Measurements from ENCODE around the gene OR1S1. TPM values are rescaled to one million over a fixed set of nuclear protein-coding genes. Genes with fewer than 3 reads are reported as not detected.
"Not testable (repeated sequence)": the region's sequence is repeated elsewhere in the genome, so short reads cannot be mapped to it uniquely, and the experiment has no call there.

Gene OR1S1
- not detected in 2 replicates for polyA plus RNA-seq (2013)

- not testable (repeated sequence) for H3K36me3 ChIP-seq (ENCODE audit: control insufficient read depth in 1 of 2, insufficient read depth in 2 of 2, low read length in 2 of 2); H3K4me1 ChIP-seq (ENCODE audit: control insufficient read depth in 1 of 2, insufficient read depth in 2 of 2, low read length in 2 of 2); H3K9ac ChIP-seq (ENCODE audit: low read length); H3K14ac ChIP-seq (ENCODE audit: low read length); H3K18ac ChIP-seq (ENCODE audit: low read length); H2AK5ac ChIP-seq (ENCODE audit: low read length); H3K4me3 ChIP-seq (ENCODE audit: low read depth, low read length); DNase-seq; H3K27ac ChIP-seq (ENCODE audit: low read depth, low read length); H3K79me2 ChIP-seq (ENCODE audit: control insufficient read depth, insufficient read depth, low read length, poor library complexity); H3K79me1 ChIP-seq (ENCODE audit: low read length); H4K8ac ChIP-seq (ENCODE audit: low read depth, low read length); H4K91ac ChIP-seq (ENCODE audit: low read depth, low read length); H2AFZ ChIP-seq (ENCODE audit: insufficient read depth, low read length, poor library complexity); H2BK5ac ChIP-seq (ENCODE audit: low read depth, low read length, poor library complexity); H3K23ac ChIP-seq (ENCODE audit: low read length); H2BK12ac ChIP-seq (ENCODE audit: low read length); H4K12ac ChIP-seq (ENCODE audit: low read depth, low read length); H3K4me2 ChIP-seq (ENCODE audit: low read length); H3K9me3 ChIP-seq (ENCODE audit: insufficient read depth, low read depth, low read length); H2BK120ac ChIP-seq (ENCODE audit: insufficient read depth, low read length, poor library complexity); H3K4ac ChIP-seq (ENCODE audit: low read depth, low read length); H3K27me3 ChIP-seq (ENCODE audit: insufficient read depth, low read length)
- WGBS (ENCODE audit: extremely low coverage, insufficient coverage, insufficient read length) = no CpG with 5 or more reads among the region's 2 CpGs
Measured at GRCh38 chr11:58212420-58212819, at the start of gene OR1S1. OR1S1 (plus strand) TSS chr11:58212720.

GRCh38 chr11:58164389-58164788, 48.1 kb upstream of the OR1S1 start:
- Histone ChIP-seq H2AK5ac (ENCODE audit: low read length) (no peak overlapping the region), H2AFZ (ENCODE audit: insufficient read depth, low read length, poor library complexity) (no peak overlapping the region), H3K14ac (ENCODE audit: low read length) (no peak overlapping the region), H3K79me1 (ENCODE audit: low read length) (no peaks in the 10 kb centered on the region), H3K27me3 (ENCODE audit: insufficient read depth, low read length) (no peaks in the 10 kb centered on the region), H3K27ac (ENCODE audit: low read depth, low read length) (no peak overlapping the region), H3K36me3 (ENCODE audit: control insufficient read depth in 1 of 2, insufficient read depth in 2 of 2, low read length in 2 of 2) (no peaks in the 10 kb centered on the region), H4K91ac (ENCODE audit: low read depth, low read length) (no peak overlapping the region), H3K4me2 (ENCODE audit: low read length) (no peak overlapping the region), H3K79me2 (ENCODE audit: control insufficient read depth, insufficient read depth, low read length, poor library complexity) (no peaks in the 10 kb centered on the region), H2BK120ac (ENCODE audit: insufficient read depth, low read length, poor library complexity) (no peak overlapping the region), H2BK12ac (ENCODE audit: low read length) (no peak overlapping the region), H2BK5ac (ENCODE audit: low read depth, low read length, poor library complexity) (no peak overlapping the region), H3K9me3 (ENCODE audit: insufficient read depth, low read depth, low read length) (no peaks in the 10 kb centered on the region), H3K18ac (ENCODE audit: low read length) (no peak overlapping the region), H3K4ac (ENCODE audit: low read depth, low read length) (no peak overlapping the region), H3K9ac (ENCODE audit: low read length) (no peak overlapping the region), H3K4me3 (ENCODE audit: low read depth, low read length) (no peak overlapping the region), H3K4me1 (ENCODE audit: control insufficient read depth in 1 of 2, insufficient read depth in 2 of 2, low read length in 2 of 2) (no peaks in the 10 kb centered on the region), H4K8ac (ENCODE audit: low read depth, low read length) (no peak overlapping the region), H4K12ac (ENCODE audit: low read depth, low read length) (no peak overlapping the region), H3K23ac (ENCODE audit: low read length) (no peak overlapping the region)
- WGBS (ENCODE audit: extremely low coverage, insufficient coverage, insufficient read length) = no CpG with 5 or more reads among the region's 4 CpGs
- no peak for DNase-seq

- no peak overlapping the region for H3K9ac ChIP-seq (ENCODE audit: low read length)
- H3K79me1 ChIP-seq (ENCODE audit: low read length) = no peaks in the 10 kb centered on the region
- no peak overlapping the region for H2AK5ac ChIP-seq (ENCODE audit: low read length)
- H4K8ac ChIP-seq (ENCODE audit: low read depth, low read length) = no peak overlapping the region
- no peak overlapping the region for H2BK5ac ChIP-seq (ENCODE audit: low read depth, low read length, poor library complexity)
- no CpG with 5 or more reads among the region's 1 CpG for WGBS (ENCODE audit: extremely low coverage, insufficient coverage, insufficient read length)
- H3K36me3 ChIP-seq (ENCODE audit: control insufficient read depth in 1 of 2, insufficient read depth in 2 of 2, low read length in 2 of 2) = no peaks in the 10 kb centered on the region
- H2AFZ ChIP-seq (ENCODE audit: insufficient read depth, low read length, poor library complexity) = no peak overlapping the region
- no peak overlapping the region for H2BK12ac ChIP-seq (ENCODE audit: low read length)
- H3K4me2 ChIP-seq (ENCODE audit: low read length) = no peak overlapping the region
- H3K27me3 ChIP-seq (ENCODE audit: insufficient read depth, low read length) = no peaks in the 10 kb centered on the region
- no peak overlapping the region for H2BK120ac ChIP-seq (ENCODE audit: insufficient read depth, low read length, poor library complexity)
- H4K12ac ChIP-seq (ENCODE audit: low read depth, low read length) = no peak overlapping the region
- no peak overlapping the region for H4K91ac ChIP-seq (ENCODE audit: low read depth, low read length)
- H3K79me2 ChIP-seq (ENCODE audit: control insufficient read depth, insufficient read depth, low read length, poor library complexity) = no peaks in the 10 kb centered on the region
- H3K4me1 ChIP-seq (ENCODE audit: control insufficient read depth in 1 of 2, insufficient read depth in 2 of 2, low read length in 2 of 2) = no peaks in the 10 kb centered on the region
- no peak overlapping the region for H3K14ac ChIP-seq (ENCODE audit: low read length)
- H3K18ac ChIP-seq (ENCODE audit: low read length) = no peak overlapping the region
- no peaks in the 10 kb centered on the region for H3K9me3 ChIP-seq (ENCODE audit: insufficient read depth, low read depth, low read length)
- H3K4me3 ChIP-seq (ENCODE audit: low read depth, low read length) = no peak overlapping the region
- DNase-seq = peak; percentile 51 to 63
- H3K4ac ChIP-seq (ENCODE audit: low read depth, low read length) = no peak overlapping the region
- no peak overlapping the region for H3K23ac ChIP-seq (ENCODE audit: low read length)
- H3K27ac ChIP-seq (ENCODE audit: low read depth, low read length) = no peak overlapping the region
Measured at GRCh38 chr11:58164990-58165389, 47.5 kb upstream of the OR1S1 start.

- H3K79me1 ChIP-seq (ENCODE audit: low read length) = no peaks in the 10 kb centered on the region
- H3K9me3 ChIP-seq (ENCODE audit: insufficient read depth, low read depth, low read length) = no peaks in the 10 kb centered on the region
- H3K4me2 ChIP-seq (ENCODE audit: low read length) = no peak overlapping the region
- H4K91ac ChIP-seq (ENCODE audit: low read depth, low read length) = no peak overlapping the region
- H3K23ac ChIP-seq (ENCODE audit: low read length) = no peak overlapping the region
- H3K18ac ChIP-seq (ENCODE audit: low read length) = no peak overlapping the region
- no peak overlapping the region for H3K4me3 ChIP-seq (ENCODE audit: low read depth, low read length)
- no peak overlapping the region for H2BK5ac ChIP-seq (ENCODE audit: low read depth, low read length, poor library complexity)
- H3K27ac ChIP-seq (ENCODE audit: low read depth, low read length) = no peak overlapping the region
- H4K12ac ChIP-seq (ENCODE audit: low read depth, low read length) = no peak overlapping the region
- no peak overlapping the region for H3K14ac ChIP-seq (ENCODE audit: low read length)
- H4K8ac ChIP-seq (ENCODE audit: low read depth, low read length) = no peak overlapping the region
- peak in 1 of 2 donors; percentile 34 for DNase-seq
- no peaks in the 10 kb centered on the region for H3K27me3 ChIP-seq (ENCODE audit: insufficient read depth, low read length)
- no peak overlapping the region for H3K9ac ChIP-seq (ENCODE audit: low read length)
- H2AK5ac ChIP-seq (ENCODE audit: low read length) = no peak overlapping the region
- no peaks in the 10 kb centered on the region for H3K79me2 ChIP-seq (ENCODE audit: control insufficient read depth, insufficient read depth, low read length, poor library complexity)
- WGBS (ENCODE audit: extremely low coverage, insufficient coverage, insufficient read length) = no CpG with 5 or more reads among the region's 7 CpGs
- H2AFZ ChIP-seq (ENCODE audit: insufficient read depth, low read length, poor library complexity) = no peak overlapping the region
- H2BK120ac ChIP-seq (ENCODE audit: insufficient read depth, low read length, poor library complexity) = no peak overlapping the region
- H3K36me3 ChIP-seq (ENCODE audit: control insufficient read depth in 1 of 2, insufficient read depth in 2 of 2, low read length in 2 of 2) = no peaks in the 10 kb centered on the region
- no peaks in the 10 kb centered on the region for H3K4me1 ChIP-seq (ENCODE audit: control insufficient read depth in 1 of 2, insufficient read depth in 2 of 2, low read length in 2 of 2)
- no peak overlapping the region for H2BK12ac ChIP-seq (ENCODE audit: low read length)
- H3K4ac ChIP-seq (ENCODE audit: low read depth, low read length) = no peak overlapping the region
Measured at GRCh38 chr11:58165504-58166106, 46.9 kb upstream of the OR1S1 start.
